Endothelial cell of umbilical vein (primary cell): ENCODE measurements around the gene SLC22A3. TPM values are rescaled to one million over a fixed set of nuclear protein-coding genes. Genes with fewer than 3 reads are reported as not detected.

ENCODE experiments used
- BruUV-seq: library from RNA; stranded (reverse); fragments of 400-500 nt; replicated peaks from 2 replicates; lab custom pipeline; 2021; lab: Mats Ljungman, UMichigan
- CTCF ChIA-PET: fragments of 300-600, 350-600 bp; sonication (Branson Sonifier 250); formaldehyde crosslinking; loops from one replicate; lab custom pipeline; 2021; ENCODE audit warnings: antibody characterized with exemption, inconsistent platforms; lab: Charles Lee
- POLR2A ChIA-PET: fragments of 300-600, 350-600 bp; sonication (Branson Sonifier 250); formaldehyde crosslinking; loops from one replicate; lab custom pipeline; 2021; ENCODE audit warnings: antibody characterized with exemption, inconsistent platforms; lab: Charles Lee
- DNase-seq: peaks from one replicate; pipeline ENCODE4 v3.0.0-alpha.2; 2011; ENCODE audit warnings: low read depth, low spot score
- FAIRE-seq: peaks from 2 replicates; lab custom pipeline; 2011; peaks lifted over from hg19 to GRCh38; lab: Jason Lieb, UNC
- H2AFZ ChIP-seq: 2 replicates; pipeline ENCODE4 v1.6.0; 2012; ENCODE audit warnings: low read depth, low read length, control low read depth, inconsistent platforms
- H3K27ac ChIP-seq: 2 replicates; pipeline ENCODE4 v1.5.1; 2011; ENCODE audit warnings: low read depth, mild to moderate bottlenecking, control low read depth, low read length, moderate library complexity; ENCODE audit not compliant: insufficient read depth
- H3K27me3 ChIP-seq, 2 experiments: 2 replicates each; pipeline versions ENCODE4 v1.6.0 to v1.6.1; 2011; ENCODE audit warnings: low read length in 2 of 2, mixed read lengths in 1 of 2; ENCODE audit not compliant: control insufficient read depth in 2 of 2, insufficient read depth in 2 of 2
- H3K36me3 ChIP-seq, 2 experiments: 2 replicates in 1 of 2; 3 replicates in 1 of 2; pipeline ENCODE4 v1.5.1; 2011; ENCODE audit warnings: low read length in 2 of 2, mild to moderate bottlenecking in 1 of 2, moderate library complexity in 1 of 2; ENCODE audit not compliant: control insufficient read depth in 2 of 2, insufficient read depth in 2 of 2; ENCODE audit errors: extremely low read depth in 1 of 2
- H3K4me1 ChIP-seq: 3 replicates; pipeline ENCODE4 v1.5.1; 2011; ENCODE audit warnings: mild to moderate bottlenecking, low read length; ENCODE audit not compliant: control insufficient read depth, insufficient read depth; ENCODE audit errors: extremely low read depth
- H3K4me2 ChIP-seq: 2 replicates; pipeline ENCODE4 v1.6.1; 2011; ENCODE audit warnings: low read length, control low read depth, mixed read lengths; ENCODE audit not compliant: insufficient read depth
- H3K4me3 ChIP-seq, 3 experiments: fragments of 200-600 bp in 1 of 3; sonication (generic), shearing (Covaris generic) in 1 of 3; replicated peaks in 1 of 3; 2 replicates each; pipeline ENCODE4 v1.5.1; 2011 to 2016; ENCODE audit warnings: control low read depth in 3 of 3, low read length in 3 of 3, mild to moderate bottlenecking in 2 of 3, inconsistent platforms in 1 of 3, low read depth in 1 of 3, moderate library complexity in 1 of 3; ENCODE audit not compliant: insufficient read depth in 1 of 3
- H3K79me2 ChIP-seq: 2 replicates; pipeline ENCODE4 v1.6.0; 2012; ENCODE audit warnings: low read length, inconsistent platforms; ENCODE audit not compliant: control insufficient read depth, insufficient read depth
- H3K9ac ChIP-seq: replicated peaks from 2 replicates; pipeline ENCODE3; 2011; ENCODE audit warnings: low read length, control low read depth; ENCODE audit not compliant: insufficient read depth; ENCODE audit errors: extremely low read depth
- H3K9me1 ChIP-seq: replicated peaks from 3 replicates; pipeline ENCODE4 v1.6.0; 2011; ENCODE audit warnings: mild to moderate bottlenecking, low read length; ENCODE audit not compliant: control insufficient read depth, insufficient read depth; ENCODE audit errors: extremely low read depth
- H3K9me3 ChIP-seq: replicated peaks from 2 replicates; pipeline ENCODE4 v1.5.1; 2012; ENCODE audit warnings: low read length, inconsistent platforms; ENCODE audit not compliant: control insufficient read depth, insufficient read depth
- H4K20me1 ChIP-seq: replicated peaks from 2 replicates; pipeline ENCODE3; 2011; ENCODE audit warnings: mild to moderate bottlenecking, low read length; ENCODE audit not compliant: control insufficient read depth, insufficient read depth; ENCODE audit errors: extremely low read depth
- EZH2 ChIP-seq: IDR thresholded peaks from 2 replicates; pipeline ENCODE4 v1.6.1; 2012; ENCODE audit warnings: borderline replicate concordance, low read depth, mild to moderate bottlenecking, moderate library complexity, low read length, inconsistent platforms; ENCODE audit not compliant: severe bottlenecking
- FOS ChIP-seq: IDR thresholded peaks from 2 replicates; pipeline ENCODE4 v1.6.1; 2011; ENCODE audit warnings: mild to moderate bottlenecking, low read length, moderate library complexity, borderline replicate concordance; ENCODE audit not compliant: insufficient read depth
- GATA2 ChIP-seq: IDR thresholded peaks from 2 replicates; pipeline ENCODE4 v1.7.0; 2011; ENCODE audit warnings: low read depth, mild to moderate bottlenecking, moderate library complexity, mixed read lengths, low read length; ENCODE audit not compliant: insufficient read length, insufficient read depth
- JUN ChIP-seq: IDR thresholded peaks from 2 replicates; pipeline ENCODE4 v1.6.1; 2011; ENCODE audit warnings: borderline replicate concordance, low read depth; ENCODE audit not compliant: insufficient read length, insufficient read depth
- MYC ChIP-seq: IDR thresholded peaks from one replicate; pipeline ENCODE4 v1.6.1; 2011; ENCODE audit warnings: mild to moderate bottlenecking, low read depth, low read length
- POLR2A ChIP-seq: IDR thresholded peaks from 2 replicates; pipeline ENCODE4 v1.6.1; 2012; ENCODE audit warnings: low read depth, mild to moderate bottlenecking, control low read depth, low read length
- POLR2AphosphoS5 ChIP-seq: IDR thresholded peaks from 2 replicates; pipeline ENCODE4 v1.6.1; 2012; ENCODE audit warnings: low read depth, mild to moderate bottlenecking, control low read depth, low read length, moderate library complexity; ENCODE audit not compliant: insufficient read depth
- dilution Hi-C: fragments of 300-500 bp; cut with MboI; formaldehyde crosslinking; loops from one replicate; pipeline ENCODE4 v1.15.0; 2019; ENCODE audit warnings: low sequenced_read_pairs; ENCODE audit not compliant: extremely low pct_ligation_motif_present
- intact Hi-C: fragments of 100-400 bp; cut with micrococcal nuclease; formaldehyde crosslinking; loops from one replicate; pipeline ENCODE4 v1.10.0; 2022
- polyA plus RNA-seq, 4 experiments: library from polyadenylated mRNA; depleted of rRNA in 3 of 4; stranded (reverse) in 3 of 4; unstranded in 1 of 4; fragments of >200 nt; gene quantifications; 2 replicates each; pipeline versions ENCODE4 v1.2.1 to v1.2.3, GENCODE V29; 2011 to 2012; ENCODE audit warnings: missing spikeins in 1 of 4
- total RNA-seq: library from RNA; stranded (reverse); gene quantifications from 2 replicates; pipeline ENCODE4 v1.2.3, GENCODE V29; 2021
- TF ChIP-seq, protein P1 (sequence below): IDR thresholded peaks from 2 replicates; pipeline ENCODE4 v1.6.1; 2011; ENCODE audit not compliant: insufficient read depth, insufficient read length
- TF ChIP-seq, protein P2 (sequence below), 2 donors: IDR thresholded peaks; 1 replicate in 1 of 2; 2 replicates in 1 of 2; pipeline ENCODE4 v1.5.1; 2011; ENCODE audit warnings: low read length in 2 of 2, mild to moderate bottlenecking in 2 of 2, moderate library complexity in 2 of 2, control low read depth in 1 of 2, inconsistent platforms in 1 of 2, low read depth in 1 of 2; ENCODE audit not compliant: insufficient read depth in 1 of 2; ENCODE audit errors: extremely low read depth in 1 of 2

Gene SLC22A3
- total and polyA plus RNA-seq, 2 donors (not counting 3 experiments of a cell fraction or from before 2014, with no cell fraction given), result not detected

DNA sequence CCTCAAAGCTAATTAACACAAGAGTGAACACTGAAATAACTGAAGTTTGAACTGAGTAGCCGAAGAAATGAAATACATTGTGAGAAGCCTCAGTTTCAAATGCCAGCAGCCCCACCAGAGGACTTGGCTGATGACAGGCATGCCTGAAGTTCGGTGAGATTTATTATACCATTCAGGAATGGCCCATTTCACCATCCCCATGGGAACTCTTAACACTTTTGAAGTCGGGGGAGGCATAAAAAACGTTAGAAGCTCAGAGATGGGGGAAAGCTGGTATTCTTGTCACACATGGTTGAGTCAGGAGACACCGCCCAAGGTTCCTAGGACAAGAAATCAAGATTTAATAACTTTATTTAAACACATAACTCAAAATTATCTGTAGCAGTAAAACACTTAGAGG, 17.6 kb upstream of the SLC22A3 start:
- H4K20me1 ChIP-seq, result no peaks in the 10 kb centered on the region
- ChIA-PET CTCF (no interaction called here), POLR2A (no interaction called here)
- no peak overlapping the region for H3K27ac ChIP-seq
- BruUV-seq, result no TSS peak
- TF ChIP-seq MYC (no peak), POLR2AphosphoS5 (no peak), GATA2 (no peak), POLR2A (no peak), FOS (no peak), JUN (no peak), EZH2 (no peak)
- TF ChIP-seq, protein P1, sequence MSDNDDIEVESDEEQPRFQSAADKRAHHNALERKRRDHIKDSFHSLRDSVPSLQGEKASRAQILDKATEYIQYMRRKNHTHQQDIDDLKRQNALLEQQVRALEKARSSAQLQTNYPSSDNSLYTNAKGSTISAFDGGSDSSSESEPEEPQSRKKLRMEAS, result no peak
- TF ChIP-seq, protein P2, sequence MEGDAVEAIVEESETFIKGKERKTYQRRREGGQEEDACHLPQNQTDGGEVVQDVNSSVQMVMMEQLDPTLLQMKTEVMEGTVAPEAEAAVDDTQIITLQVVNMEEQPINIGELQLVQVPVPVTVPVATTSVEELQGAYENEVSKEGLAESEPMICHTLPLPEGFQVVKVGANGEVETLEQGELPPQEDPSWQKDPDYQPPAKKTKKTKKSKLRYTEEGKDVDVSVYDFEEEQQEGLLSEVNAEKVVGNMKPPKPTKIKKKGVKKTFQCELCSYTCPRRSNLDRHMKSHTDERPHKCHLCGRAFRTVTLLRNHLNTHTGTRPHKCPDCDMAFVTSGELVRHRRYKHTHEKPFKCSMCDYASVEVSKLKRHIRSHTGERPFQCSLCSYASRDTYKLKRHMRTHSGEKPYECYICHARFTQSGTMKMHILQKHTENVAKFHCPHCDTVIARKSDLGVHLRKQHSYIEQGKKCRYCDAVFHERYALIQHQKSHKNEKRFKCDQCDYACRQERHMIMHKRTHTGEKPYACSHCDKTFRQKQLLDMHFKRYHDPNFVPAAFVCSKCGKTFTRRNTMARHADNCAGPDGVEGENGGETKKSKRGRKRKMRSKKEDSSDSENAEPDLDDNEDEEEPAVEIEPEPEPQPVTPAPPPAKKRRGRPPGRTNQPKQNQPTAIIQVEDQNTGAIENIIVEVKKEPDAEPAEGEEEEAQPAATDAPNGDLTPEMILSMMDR (IDR thresholded peaks at IDR 0.05; ENCODE audit: extremely low read depth in 1 of 2, insufficient read depth in 1 of 2, low read depth in 1 of 2, low read length in 2 of 2), result no peak
- no peaks in the 10 kb centered on the region for H3K9me1 ChIP-seq
- DNase-seq, result no peak
- no peaks in the 10 kb centered on the region for H3K4me1 ChIP-seq
- H3K27me3 ChIP-seq, result no peaks in the 10 kb centered on the region
- H3K9me3 ChIP-seq, result no peaks in the 10 kb centered on the region
- no peak overlapping the region for H3K9ac ChIP-seq
- intact Hi-C loops (no loop called here), dilution Hi-C loops (no loop called here)
- FAIRE-seq, result no peak
- no peak overlapping the region for H3K4me2 ChIP-seq
- no peaks in the 10 kb centered on the region for H3K36me3 ChIP-seq
- no peak overlapping the region for H3K4me3 ChIP-seq
- no peaks in the 10 kb centered on the region for H3K79me2 ChIP-seq
- no peak overlapping the region for H2AFZ ChIP-seq
